OCI-LY1 (cell line): ENCODE data around the gene CLPTM1L.
"Not testable (repeated sequence)": the region's sequence is repeated elsewhere in the genome, so short reads cannot be mapped to it uniquely, and the experiment has no call there.

Source experiments
- H2AFZ ChIP-seq: fragments of 200-600 bp; sonication (generic), shearing (Covaris generic); 2 replicates; pipeline ENCODE4 v1.6.0; 2014; ENCODE audit warnings: antibody characterized with exemption, mild to moderate bottlenecking, low read length
- H3F3A ChIP-seq: fragments of 200-600 bp; sonication (generic), shearing (Covaris generic); 2 replicates; pipeline ENCODE4 v1.6.0; 2014; ENCODE audit warnings: mild to moderate bottlenecking, antibody characterized with exemption, low read length, moderate library complexity; ENCODE audit not compliant: insufficient read depth
- H3K27ac ChIP-seq: fragments of 200-600 bp; sonication (generic); 2 replicates; pipeline ENCODE4 v1.5.1; 2014; ENCODE audit warnings: low read length, mixed run types, mild to moderate bottlenecking, low read depth; ENCODE audit not compliant: poor library complexity, severe bottlenecking
- H3K27me3 ChIP-seq: fragments of 200-600 bp; sonication (generic); 2 replicates; pipeline ENCODE4 v1.6.0; 2014; ENCODE audit warnings: antibody characterized with exemption, mild to moderate bottlenecking, low read length, moderate library complexity; ENCODE audit not compliant: insufficient read depth
- H3K36me3 ChIP-seq: fragments of 200-600 bp; sonication (generic); 2 replicates; pipeline ENCODE4 v1.6.1; 2014; ENCODE audit warnings: mild to moderate bottlenecking, antibody characterized with exemption, low read length, moderate library complexity, mixed read lengths; ENCODE audit not compliant: insufficient read depth
- H3K4me1 ChIP-seq: fragments of 200-600 bp; sonication (generic); 2 replicates; pipeline ENCODE4 v1.5.1; 2014; ENCODE audit warnings: mild to moderate bottlenecking, low read length, moderate library complexity; ENCODE audit not compliant: insufficient read depth, severe bottlenecking
- H3K4me2 ChIP-seq: fragments of 200-600 bp; sonication (generic), shearing (Covaris generic); 2 replicates; pipeline ENCODE4 v1.6.1; 2014; ENCODE audit warnings: low read length
- H3K4me3 ChIP-seq: fragments of 200-600 bp; sonication (generic); 2 replicates; pipeline ENCODE4 v1.5.1; 2014; ENCODE audit warnings: low read length, low read depth, mild to moderate bottlenecking, mixed read lengths; ENCODE audit not compliant: poor library complexity, severe bottlenecking
- H3K79me2 ChIP-seq: fragments of 200-600 bp; shearing (Covaris generic); 2 replicates; pipeline ENCODE4 v1.6.1; 2016; ENCODE audit warnings: mixed run types, low read length, mixed read lengths; ENCODE audit not compliant: insufficient read depth
- H3K9ac ChIP-seq: fragments of 200-600 bp; sonication (generic), shearing (Covaris generic); 2 replicates; pipeline ENCODE4 v1.6.1; 2014; ENCODE audit warnings: mild to moderate bottlenecking, low read length, mixed read lengths
- H3K9me2 ChIP-seq: fragments of 200-600 bp; sonication (generic), shearing (Covaris generic); 2 replicates; pipeline ENCODE4 v1.6.1; 2014; ENCODE audit warnings: low read depth, mild to moderate bottlenecking, low read length, mixed read lengths
- H3K9me3 ChIP-seq: fragments of 200-600 bp; shearing (Covaris generic); 2 replicates; pipeline ENCODE4 v1.6.1; 2014; ENCODE audit warnings: low read length, mixed read lengths
- H4K20me1 ChIP-seq: fragments of 200-600 bp; sonication (generic), shearing (Covaris generic); 2 replicates; pipeline ENCODE4 v1.6.0; 2016; ENCODE audit warnings: mild to moderate bottlenecking, low read length; ENCODE audit not compliant: insufficient read depth
- CTCF ChIP-seq: fragments of 200-600 bp; sonication (generic), shearing (Covaris generic); IDR thresholded peaks from 2 replicates; pipeline ENCODE4 v1.5.1; 2017; ENCODE audit warnings: mild to moderate bottlenecking, antibody characterized with exemption, low read length, moderate library complexity, mixed read lengths
- EZH2 ChIP-seq: fragments of 200-600 bp; sonication (generic), shearing (Covaris generic); IDR thresholded peaks from 2 replicates; pipeline ENCODE4 v1.8.0; 2017; ENCODE audit warnings: borderline replicate concordance, mixed run types, mild to moderate bottlenecking, antibody characterized with exemption, low read length, moderate library complexity, mixed read lengths

Gene CLPTM1L

GRCh38 chr5:1282993-1283728, 61.7 kb downstream of the CLPTM1L start:
- not testable (repeated sequence) for H3K4me2 ChIP-seq, H2AFZ ChIP-seq, H4K20me1 ChIP-seq, H3K9ac ChIP-seq, H3K9me3 ChIP-seq, H3F3A ChIP-seq, H3K4me1 ChIP-seq, H3K4me3 ChIP-seq, H3K27ac ChIP-seq, H3K27me3 ChIP-seq, H3K9me2 ChIP-seq
- Histone ChIP-seq H3K79me2 (peaks cover 18% of the 10 kb centered on the region; the same call in 1 of the 2 replicates), H3K36me3 (peaks cover 49% of the 10 kb centered on the region)

- H3K9me2 ChIP-seq = no peaks in the 10 kb centered on the region
- no peaks in the 10 kb centered on the region for H3K4me1 ChIP-seq
- H4K20me1 ChIP-seq = no peaks in the 10 kb centered on the region
- no peaks in the 10 kb centered on the region for H3F3A ChIP-seq
- H3K79me2 ChIP-seq = peaks cover 11% of the 10 kb centered on the region; the same call in 1 of the 2 replicates
- H3K9ac ChIP-seq = no peak overlapping the region
- H2AFZ ChIP-seq = no peak overlapping the region
- no peak overlapping the region for H3K4me3 ChIP-seq
- H3K27me3 ChIP-seq = no peaks in the 10 kb centered on the region
- peaks cover 49% of the 10 kb centered on the region for H3K36me3 ChIP-seq
- H3K4me2 ChIP-seq = no peak overlapping the region
- TF ChIP-seq EZH2 (no peak), CTCF (no peak)
- no peak overlapping the region for H3K27ac ChIP-seq
- no peaks in the 10 kb centered on the region for H3K9me3 ChIP-seq
Observed at GRCh38 chr5:1282131-1282992, 62.5 kb downstream of the CLPTM1L start.

GRCh38 chr5:1281038-1281882, 63.6 kb downstream of the CLPTM1L start:
- Histone ChIP-seq H3K9ac (no peak overlapping the region), H4K20me1 (no peaks in the 10 kb centered on the region), H2AFZ (no peak overlapping the region), H3K27me3 (no peaks in the 10 kb centered on the region), H3K4me2 (no peak overlapping the region), H3F3A (no peaks in the 10 kb centered on the region), H3K36me3 (peaks cover 55% of the 10 kb centered on the region), H3K4me1 (no peaks in the 10 kb centered on the region), H3K9me2 (no peaks in the 10 kb centered on the region), H3K9me3 (no peaks in the 10 kb centered on the region), H3K4me3 (no peak overlapping the region), H3K79me2 (peaks cover 5% of the 10 kb centered on the region; the same call in 1 of the 2 replicates), H3K27ac (no peak overlapping the region)
- TF ChIP-seq CTCF = no peak
- no peak for TF ChIP-seq EZH2
